Esophagus muscularis mucosa (tissue), 4 donors: ENCODE data around the gene TAF3. TPM values are rescaled to one million over a fixed set of nuclear protein-coding genes. Genes with fewer than 3 reads are reported as not detected.
A peak's percentile ranks its signal among the peaks of the same experiment; 100 is the strongest.

ENCODE experiments used
- DNase-seq: peaks from one replicate; pipeline ENCODE4 v3.0.0-alpha.2; 2017; ENCODE audit errors: extremely low spot score
- H3K27ac ChIP-seq, 4 donors: fragments of 200-600 bp; sonication (generic); replicated peaks in 1 of 4; 1 replicate in 3 of 4; 2 replicates in 1 of 4; pipeline ENCODE4 v1.5.1; 2016 to 2019; ENCODE audit warnings: mild to moderate bottlenecking in 1 of 4
- H3K27me3 ChIP-seq, 4 donors: fragments of 200-600 bp; sonication (generic); one replicate each; pipeline versions ENCODE4 v1.5.1 to v1.6.0; 2016 to 2019
- H3K36me3 ChIP-seq, 4 donors: fragments of 200-600 bp; sonication (generic); one replicate each; pipeline ENCODE4 v1.5.1; 2016 to 2019
- H3K4me1 ChIP-seq, 4 donors: fragments of 200-600 bp; sonication (generic); one replicate each; pipeline ENCODE4 v1.5.1; 2016 to 2019
- H3K4me3 ChIP-seq, 4 donors: fragments of 200-600 bp; sonication (generic); 1 replicate in 2 of 4; 2 replicates in 2 of 4; pipeline ENCODE4 v1.5.1; 2016 to 2019; ENCODE audit warnings: mild to moderate bottlenecking in 4 of 4, moderate library complexity in 1 of 4
- H3K9me3 ChIP-seq, 4 donors: fragments of 200-600 bp; sonication (generic); 1 replicate in 3 of 4; 2 replicates in 1 of 4; pipeline ENCODE4 v1.5.1; 2016 to 2019
- EP300 ChIP-seq: sonication (generic); formaldehyde crosslinking; IDR thresholded peaks from one replicate; pipeline ENCODE4 v1.6.1; 2017; ENCODE audit warnings: antibody characterized with exemption
- POLR2A ChIP-seq: fragments of 450-650 bp; IDR thresholded peaks from one replicate; pipeline ENCODE4 v1.6.1; 2017; ENCODE audit warnings: antibody characterized with exemption, moderate library complexity, mild to moderate bottlenecking, low read depth
- POLR2AphosphoS5 ChIP-seq, 2 donors: sonication (generic); formaldehyde crosslinking; IDR thresholded peaks; one replicate each; pipeline ENCODE4 v1.6.1; 2017; ENCODE audit warnings: antibody characterized with exemption in 2 of 2
- WGBS: methylation state at CpG from one replicate; pipeline ENCODE4 v1.1.5; 2018; 5-methylcytosine and 5-hydroxymethylcytosine counted together
- intact Hi-C: fragments of 100-400 bp; cut with DNase I; formaldehyde crosslinking; loops from one replicate; pipeline ENCODE4 v1.15.1; 2023
- total RNA-seq, 4 donors: library from RNA; depleted of rRNA; stranded (reverse); fragments of >200 nt; gene quantifications; one replicate each; pipeline versions ENCODE4 v1.1.0 to v1.2.1, GENCODE V29; 2016
- TF ChIP-seq, protein P1 (sequence below), 3 experiments: fragments of 200-600 bp in 2 of 3; fragments of 450-650 bp in 1 of 3; sonication (generic) in 2 of 3; IDR thresholded peaks; one replicate each; pipeline ENCODE4 v1.5.1; 2017 to 2019; ENCODE audit warnings: antibody characterized with exemption in 3 of 3, mild to moderate bottlenecking in 2 of 3, moderate library complexity in 1 of 3

The TAF3 gene
- total RNA-seq, 4 donors from 2014 or later = 8.8 to 11.2 (median 10.7) TPM

DNA sequence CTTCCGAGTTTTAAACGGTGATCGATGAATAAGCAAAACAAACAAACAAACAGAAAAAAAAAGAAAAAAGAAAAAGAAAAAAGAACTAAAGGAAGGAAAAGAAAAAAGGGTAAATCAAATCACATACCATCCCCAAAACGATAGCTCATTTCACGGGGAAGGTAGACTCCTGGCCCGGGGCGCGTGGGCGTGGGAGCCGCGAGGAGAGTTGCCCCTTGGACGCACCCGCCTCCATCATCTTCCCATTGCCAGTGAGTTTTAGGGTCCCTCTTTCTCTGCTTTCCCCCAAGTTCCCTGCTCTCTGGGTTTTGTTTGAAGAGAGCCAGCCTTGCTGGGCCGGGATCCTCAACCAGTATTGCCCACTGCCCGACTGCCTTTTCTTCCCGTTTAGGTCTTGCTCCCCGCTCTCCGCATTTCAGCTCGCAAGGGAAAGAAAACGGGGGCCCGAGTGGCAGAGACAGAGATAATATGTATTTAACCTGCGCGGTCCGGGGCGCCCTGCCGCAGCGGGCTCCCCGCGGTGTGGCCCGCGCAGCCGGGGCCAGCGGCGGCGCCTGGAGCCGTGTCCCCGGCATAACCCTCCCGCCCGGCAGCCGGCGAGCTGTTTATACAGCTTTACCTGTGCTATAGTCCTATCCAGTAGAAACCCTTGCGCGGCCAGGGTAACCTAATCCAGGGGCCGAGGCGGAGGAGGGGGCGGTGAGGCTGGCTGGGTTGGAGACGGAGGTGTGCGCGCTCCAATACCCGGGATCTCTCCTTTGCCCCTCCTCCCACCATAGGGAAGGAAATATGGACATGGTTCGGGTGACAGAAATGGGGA, 230.9 kb downstream of the TAF3 start:
- no peak for DNase-seq
- 4% methylated on average over 50 of the region's 51 CpGs for WGBS
- Histone ChIP-seq H3K36me3 (no peaks in the 10 kb centered on the region), H3K4me1 (peaks cover 66 to 86% (median 75%) of the 10 kb centered on the region in 4 donors), H3K9me3 (no peaks in the 10 kb centered on the region), H3K27ac (no peak overlapping the region), H3K27me3 (peaks cover 22 to 100% (median 97%) of the 10 kb centered on the region in 4 donors), H3K4me3 (peak overlapping the region; percentile 45 to 53 (median 52))
- TF ChIP-seq POLR2AphosphoS5 (IDR thresholded peaks at IDR 0.05) = no peak
- TF ChIP-seq EP300 = no peak
- no peak for TF ChIP-seq POLR2A
- TF ChIP-seq, protein P1, sequence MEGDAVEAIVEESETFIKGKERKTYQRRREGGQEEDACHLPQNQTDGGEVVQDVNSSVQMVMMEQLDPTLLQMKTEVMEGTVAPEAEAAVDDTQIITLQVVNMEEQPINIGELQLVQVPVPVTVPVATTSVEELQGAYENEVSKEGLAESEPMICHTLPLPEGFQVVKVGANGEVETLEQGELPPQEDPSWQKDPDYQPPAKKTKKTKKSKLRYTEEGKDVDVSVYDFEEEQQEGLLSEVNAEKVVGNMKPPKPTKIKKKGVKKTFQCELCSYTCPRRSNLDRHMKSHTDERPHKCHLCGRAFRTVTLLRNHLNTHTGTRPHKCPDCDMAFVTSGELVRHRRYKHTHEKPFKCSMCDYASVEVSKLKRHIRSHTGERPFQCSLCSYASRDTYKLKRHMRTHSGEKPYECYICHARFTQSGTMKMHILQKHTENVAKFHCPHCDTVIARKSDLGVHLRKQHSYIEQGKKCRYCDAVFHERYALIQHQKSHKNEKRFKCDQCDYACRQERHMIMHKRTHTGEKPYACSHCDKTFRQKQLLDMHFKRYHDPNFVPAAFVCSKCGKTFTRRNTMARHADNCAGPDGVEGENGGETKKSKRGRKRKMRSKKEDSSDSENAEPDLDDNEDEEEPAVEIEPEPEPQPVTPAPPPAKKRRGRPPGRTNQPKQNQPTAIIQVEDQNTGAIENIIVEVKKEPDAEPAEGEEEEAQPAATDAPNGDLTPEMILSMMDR (IDR thresholded peaks at IDR 0.05) = no peak
- intact Hi-C loops = no loop called here

DNA sequence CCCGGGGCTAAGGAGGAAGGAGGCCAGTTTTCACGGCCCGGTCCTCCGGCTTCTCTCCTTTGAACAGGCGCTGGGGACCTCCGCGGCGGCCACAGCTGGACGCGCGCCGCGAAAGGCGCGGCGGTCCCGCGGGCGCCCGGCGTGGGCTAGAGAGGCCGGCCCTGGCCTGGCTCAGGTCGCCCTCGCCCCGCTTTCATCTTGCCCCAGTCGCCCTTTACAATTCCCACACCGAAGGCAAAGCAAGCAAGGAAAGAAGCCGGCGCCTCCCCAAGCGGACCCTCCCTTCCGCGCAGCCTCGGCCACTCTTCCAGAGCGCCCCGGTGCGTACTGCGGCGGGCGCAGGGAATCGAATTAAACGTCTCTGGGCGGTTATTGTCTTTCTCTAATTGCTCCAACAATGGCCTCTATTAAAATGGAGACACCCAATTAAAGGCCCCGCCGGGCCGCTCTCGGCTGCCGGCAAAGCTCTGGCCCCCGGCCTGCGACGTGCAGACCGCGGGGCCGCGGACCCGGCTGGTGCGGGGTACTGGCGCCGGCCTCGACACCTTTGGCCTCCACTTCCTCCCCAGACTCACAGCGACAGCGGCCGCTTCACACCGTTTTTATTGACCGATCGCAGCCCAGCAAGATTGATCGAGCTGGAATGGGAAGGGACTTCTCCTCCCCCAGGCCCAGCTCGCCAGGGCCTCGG, 231.7 kb downstream of the TAF3 start:
- intact Hi-C loops = no loop called here
- H3K4me3 ChIP-seq = peak overlapping the region; percentile 45 to 53 (median 52)
- no peak overlapping the region for H3K27ac ChIP-seq
- WGBS = 4% methylated on average over 7 of the region's 68 CpGs
- peaks cover 66 to 86% (median 75%) of the 10 kb centered on the region in 4 donors for H3K4me1 ChIP-seq
- TF ChIP-seq EP300 (no peak), POLR2AphosphoS5 (IDR thresholded peaks at IDR 0.05) (no peak), POLR2A (no peak)
- TF ChIP-seq, protein P1 (IDR thresholded peaks at IDR 0.05) = no peak
- H3K36me3 ChIP-seq = no peaks in the 10 kb centered on the region
- H3K27me3 ChIP-seq = peaks cover 22 to 100% (median 97%) of the 10 kb centered on the region in 4 donors
- no peak for DNase-seq
- no peaks in the 10 kb centered on the region for H3K9me3 ChIP-seq

DNA sequence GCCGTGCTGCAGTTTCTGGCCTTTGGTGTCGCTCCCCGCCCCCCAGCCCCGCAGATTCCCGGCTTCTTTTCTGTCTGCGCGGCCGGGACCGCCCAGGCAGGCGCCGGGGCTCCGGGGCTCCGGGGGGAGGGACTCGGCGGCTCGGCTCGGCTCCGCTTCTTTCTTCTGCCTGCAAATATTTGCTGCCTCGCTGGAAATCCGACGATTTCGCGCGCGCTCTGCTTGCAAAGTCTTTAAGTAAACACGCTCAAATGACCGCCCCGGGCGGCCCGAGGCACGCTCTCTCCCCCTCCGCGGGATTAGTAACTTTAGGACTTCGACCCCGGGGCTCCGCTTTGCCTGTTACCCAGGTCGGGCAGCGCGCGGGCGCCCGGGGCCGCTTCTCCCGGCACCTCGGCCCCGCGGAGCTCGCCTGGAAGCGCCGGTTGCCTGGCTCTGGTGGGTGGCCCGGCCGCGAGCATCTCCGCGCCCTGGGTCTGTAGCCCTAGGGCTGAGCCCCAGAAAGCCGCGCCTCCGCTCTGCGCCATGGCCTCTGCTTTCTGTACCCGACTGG, 232.3 kb downstream of the TAF3 start:
- Histone ChIP-seq H3K27me3 (peaks cover 22 to 100% (median 97%) of the 10 kb centered on the region in 4 donors), H3K36me3 (no peaks in the 10 kb centered on the region), H3K4me1 (peaks cover 62 to 86% (median 75%) of the 10 kb centered on the region in 4 donors), H3K27ac (no peak overlapping the region), H3K4me3 (peak overlapping the region; percentile 45 to 53 (median 52)), H3K9me3 (no peaks in the 10 kb centered on the region)
- WGBS = 0% methylated on average over 15 of the region's 60 CpGs
- TF ChIP-seq, protein P1 (IDR thresholded peaks at IDR 0.05) = no peak
- TF ChIP-seq POLR2A (no peak), POLR2AphosphoS5 (IDR thresholded peaks at IDR 0.05) (no peak), EP300 (no peak)
- no peak for DNase-seq
- intact Hi-C loops = no loop called here

DNA sequence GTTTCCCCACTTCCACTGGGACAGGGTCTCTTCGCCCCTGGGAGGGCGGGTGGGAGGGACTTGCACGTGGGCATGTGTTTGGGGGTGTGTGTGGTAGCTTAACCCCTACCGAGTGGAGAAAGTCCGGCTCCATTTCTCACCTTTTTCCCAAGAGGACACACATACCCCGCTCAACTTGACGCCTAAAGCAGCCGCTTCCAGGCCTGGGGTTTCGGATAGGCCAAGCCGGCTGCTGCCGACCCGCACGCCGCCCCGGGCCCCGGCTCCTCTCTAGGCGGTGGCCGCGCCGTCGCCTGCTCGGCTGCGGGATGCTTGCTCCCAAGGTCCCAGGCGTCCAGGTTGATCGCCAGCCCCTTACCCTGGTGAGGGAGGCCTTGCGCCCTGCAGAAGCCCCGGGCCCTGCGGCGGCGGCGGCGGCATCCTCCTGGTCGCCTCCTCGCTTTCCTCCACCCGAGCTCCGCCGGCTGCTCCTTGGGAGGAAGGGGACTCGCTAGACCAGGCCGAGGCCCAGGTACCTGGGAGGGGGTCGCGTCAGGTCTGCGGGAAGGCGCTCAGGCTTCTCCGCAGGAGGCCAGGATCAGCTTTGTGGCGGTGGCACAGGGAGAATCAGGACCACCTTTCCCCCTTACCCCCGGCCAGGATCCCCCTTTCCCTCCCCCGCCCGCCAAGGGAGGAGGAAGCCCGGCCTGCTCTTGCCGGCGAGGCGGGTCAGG, 233.0 kb downstream of the TAF3 start:
- Histone ChIP-seq H3K36me3 (no peaks in the 10 kb centered on the region), H3K27me3 (peaks cover 22 to 100% (median 96%) of the 10 kb centered on the region in 4 donors), H3K9me3 (no peaks in the 10 kb centered on the region), H3K4me3 (peak overlapping the region; percentile 45 to 53 (median 52)), H3K4me1 (peaks cover 61 to 84% (median 77%) of the 10 kb centered on the region in 4 donors), H3K27ac (no peak overlapping the region)
- TF ChIP-seq POLR2A (no peak), EP300 (no peak), POLR2AphosphoS5 (IDR thresholded peaks at IDR 0.05) (no peak)
- TF ChIP-seq, protein P1 (IDR thresholded peaks at IDR 0.05) = no peak
- intact Hi-C loops = no loop called here
- DNase-seq = no peak
- WGBS = 17% methylated on average over 19 of the region's 52 CpGs
